Subcutaneous abdominal adipose tissue (tissue), 5 donors: ENCODE results near the gene TRPC4AP.

ENCODE experiments used
- H3K27ac ChIP-seq: one replicate; pipeline ENCODE4 v1.7.0; 2013; ENCODE audit warnings: low read depth, mild to moderate bottlenecking, inconsistent platforms, low read length, moderate library complexity
- H3K27me3 ChIP-seq, 5 donors: one replicate each; pipeline ENCODE4 v1.7.0; 2013; ENCODE audit warnings: low read length in 5 of 5, inconsistent platforms in 1 of 5; ENCODE audit not compliant: control insufficient read depth in 5 of 5, insufficient read depth in 4 of 5
- H3K36me3 ChIP-seq, 5 donors: one replicate each; pipeline ENCODE4 v1.7.0; 2013; ENCODE audit warnings: low read length in 5 of 5; ENCODE audit not compliant: control insufficient read depth in 5 of 5, insufficient read depth in 5 of 5
- H3K4me1 ChIP-seq, 5 donors: one replicate each; pipeline ENCODE4 v1.7.0; 2013; ENCODE audit warnings: low read length in 5 of 5, mild to moderate bottlenecking in 3 of 5, moderate library complexity in 1 of 5; ENCODE audit not compliant: control insufficient read depth in 5 of 5, insufficient read depth in 5 of 5
- H3K4me3 ChIP-seq, 5 donors: one replicate each; pipeline ENCODE4 v1.7.0; 2013; ENCODE audit warnings: low read length in 5 of 5, low read depth in 1 of 5
- H3K9ac ChIP-seq, 5 donors: one replicate each; pipeline ENCODE4 v1.7.0; 2013; ENCODE audit warnings: low read length in 5 of 5, mild to moderate bottlenecking in 4 of 5, moderate library complexity in 3 of 5
- H3K9me3 ChIP-seq, 5 donors: one replicate each; pipeline ENCODE4 v1.7.0; 2013; ENCODE audit warnings: low read length in 5 of 5; ENCODE audit not compliant: control insufficient read depth in 5 of 5
- donor health status: healthy.
- donor health status: healthy.
- donor health status: healthy.
- donor health status: healthy.
- donor health status: healthy.

Gene TRPC4AP

GRCh38 chr20:35092524-35093266 is at the start of gene TRPC4AP:
Gene TRPC4AP, minus strand, starts transcription at chr20:35092807. Its CDS starts 26 bp downstream, at chr20:35092781.
- Histone ChIP-seq H3K9ac (peak within 1 kb of the TSS; percentile 95 to 100 (median 98)), H3K27me3 (no peaks in the 10 kb centered on the region), H3K4me1 (peaks cover 3 to 41% (median 38%) of the 10 kb centered on the region in 5 donors), H3K27ac (peak within 1 kb of the TSS; percentile 93), H3K9me3 (no peaks in the 10 kb centered on the region), H3K4me3 (peak within 1 kb of the TSS; percentile 86 to 97 (median 94)), H3K36me3 (peaks cover 0 to 5% (median 2%) of the 10 kb centered on the region in 5 donors)

GRCh38 chr20:35135867-35136586 is 43.4 kb upstream of the TRPC4AP start:
- Histone ChIP-seq H3K4me1 (peaks cover 4 to 23% (median 18%) of the 10 kb centered on the region in 5 donors), H3K36me3 (peaks cover under 1 to 60% (median 36%) of the 10 kb centered on the region in 5 donors), H3K27ac (peak overlapping the region; percentile 81), H3K4me3 (no peak overlapping the region), H3K9me3 (no peaks in the 10 kb centered on the region), H3K9ac (peak overlapping the region in 1 of 5 donors; percentile 64), H3K27me3 (no peaks in the 10 kb centered on the region)

GRCh38 chr20:35134880-35135279 is 42.3 kb upstream of the TRPC4AP start:
- peak overlapping the region; percentile 81 for H3K27ac ChIP-seq
- no peaks in the 10 kb centered on the region for H3K27me3 ChIP-seq
- peaks cover 8 to 68% (median 46%) of the 10 kb centered on the region in 5 donors for H3K36me3 ChIP-seq
- H3K9me3 ChIP-seq = no peaks in the 10 kb centered on the region
- peaks cover 4 to 23% (median 18%) of the 10 kb centered on the region in 5 donors for H3K4me1 ChIP-seq
- peak overlapping the region in 3 of 5 donors; percentile 31 to 64 (median 47) for H3K9ac ChIP-seq
- H3K4me3 ChIP-seq = peak overlapping the region in 2 of 5 donors; percentile 15 to 22

GRCh38 chr20:35134472-35134871 is 41.9 kb upstream of the TRPC4AP start:
- Histone ChIP-seq H3K27ac (peak overlapping the region; percentile 81), H3K9me3 (no peaks in the 10 kb centered on the region), H3K4me3 (peak overlapping the region in 1 of 5 donors; percentile 22), H3K36me3 (peaks cover 13 to 72% (median 50%) of the 10 kb centered on the region in 5 donors), H3K27me3 (no peaks in the 10 kb centered on the region), H3K4me1 (peaks cover 4 to 23% (median 18%) of the 10 kb centered on the region in 5 donors), H3K9ac (peak overlapping the region in 2 of 5 donors; percentile 31 to 47)

GRCh38 chr20:35133735-35134134 is 41.1 kb upstream of the TRPC4AP start:
- H3K36me3 ChIP-seq = peaks cover 13 to 73% (median 50%) of the 10 kb centered on the region in 5 donors
- H3K4me3 ChIP-seq = no peak overlapping the region
- peaks cover 4 to 23% (median 18%) of the 10 kb centered on the region in 5 donors for H3K4me1 ChIP-seq
- H3K9ac ChIP-seq = no peak overlapping the region
- H3K9me3 ChIP-seq = no peaks in the 10 kb centered on the region
- H3K27ac ChIP-seq = peak overlapping the region; percentile 81
- no peaks in the 10 kb centered on the region for H3K27me3 ChIP-seq

- no peak overlapping the region for H3K9ac ChIP-seq
- H3K27ac ChIP-seq = no peak overlapping the region
- H3K27me3 ChIP-seq = no peaks in the 10 kb centered on the region
- H3K36me3 ChIP-seq = peaks cover 13 to 69% (median 46%) of the 10 kb centered on the region in 5 donors
- no peaks in the 10 kb centered on the region for H3K9me3 ChIP-seq
- H3K4me3 ChIP-seq = no peak overlapping the region
- H3K4me1 ChIP-seq = peaks cover 4 to 23% (median 18%) of the 10 kb centered on the region in 5 donors
These were observed 40.4 kb upstream of the TRPC4AP start for GRCh38 chr20:35133031-35133430.

- Histone ChIP-seq H3K27me3 (no peaks in the 10 kb centered on the region), H3K9me3 (no peaks in the 10 kb centered on the region), H3K27ac (no peak overlapping the region), H3K36me3 (peaks cover 20 to 69% (median 42%) of the 10 kb centered on the region in 5 donors), H3K4me3 (no peak overlapping the region), H3K9ac (no peak overlapping the region), H3K4me1 (peaks cover 4 to 23% (median 18%) of the 10 kb centered on the region in 5 donors)
These were observed 39.3 kb upstream of the TRPC4AP start for GRCh38 chr20:35131934-35132333.

GRCh38 chr20:35129647-35130069 is 37.1 kb upstream of the TRPC4AP start:
- Histone ChIP-seq H3K9ac (no peak overlapping the region), H3K27ac (no peak overlapping the region)

GRCh38 chr20:35125753-35126152 is 33.1 kb upstream of the TRPC4AP start:
- H3K4me3 ChIP-seq = no peak overlapping the region
- H3K27me3 ChIP-seq = no peaks in the 10 kb centered on the region
- peaks cover 26 to 75% (median 51%) of the 10 kb centered on the region in 5 donors for H3K36me3 ChIP-seq
- no peaks in the 10 kb centered on the region for H3K4me1 ChIP-seq
- no peak overlapping the region for H3K27ac ChIP-seq
- no peak overlapping the region for H3K9ac ChIP-seq
- no peaks in the 10 kb centered on the region for H3K9me3 ChIP-seq

More at GRCh38 chr20:35129647-35130069, 37.1 kb upstream of the TRPC4AP start:
- H3K9me3 ChIP-seq = no peaks in the 10 kb centered on the region
- H3K36me3 ChIP-seq = peaks cover 20 to 76% (median 51%) of the 10 kb centered on the region in 5 donors
- no peaks in the 10 kb centered on the region for H3K27me3 ChIP-seq
- H3K4me3 ChIP-seq = no peak overlapping the region
- H3K4me1 ChIP-seq = peaks cover 2 to 5% (median 5%) of the 10 kb centered on the region in 5 donors
